ENCODE data around the gene ATP6V1G3.
"Not testable (repeated sequence)": the region's sequence is repeated elsewhere in the genome, so short reads cannot be mapped to it uniquely, and the experiment has no call there.

The ATP6V1G3 gene, protein sequence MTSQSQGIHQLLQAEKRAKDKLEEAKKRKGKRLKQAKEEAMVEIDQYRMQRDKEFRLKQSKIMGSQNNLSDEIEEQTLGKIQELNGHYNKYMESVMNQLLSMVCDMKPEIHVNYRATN

DNA sequence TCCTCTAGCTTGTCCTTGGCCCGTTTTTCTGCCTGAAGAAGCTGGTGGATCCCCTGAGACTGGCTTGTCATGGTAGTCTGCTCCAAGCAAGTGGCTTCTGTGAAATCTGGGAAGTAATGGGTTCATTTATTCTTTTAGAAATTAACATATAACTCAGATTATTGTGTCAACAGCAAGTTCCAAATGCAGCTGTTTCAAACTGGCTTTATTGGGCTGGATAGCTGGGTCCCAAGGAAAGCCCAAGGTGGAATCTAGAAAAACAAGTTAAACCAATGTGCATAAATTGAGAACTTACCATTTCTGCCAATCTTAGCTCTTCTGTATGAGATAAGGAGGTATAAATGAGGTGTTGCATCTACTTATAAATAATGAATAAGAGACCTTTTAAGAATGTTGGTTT is at the start of gene ATP6V1G3:
ATP6V1G3 (minus strand) TSS at position 101 of the 400 bp plus-strand sequence; CDS start at position 71, 30 bp downstream.
- DNase-seq (ENCODE audit: low spot score in 2 of 2) = no peak
- no peaks in the 10 kb centered on the region for H3K4me1 ChIP-seq
- in situ Hi-C loops (cut with MboI; ENCODE audit: low sequenced_read_pairs) = no loop called here
- no peaks in the 10 kb centered on the region for H3K36me3 ChIP-seq (replicated peaks)
- no peak within 1 kb of the TSS for H3K4me3 ChIP-seq
- H3K9me3 ChIP-seq = no peaks in the 10 kb centered on the region
- H3K27me3 ChIP-seq (ENCODE audit: low read depth) = no peaks in the 10 kb centered on the region

DNA sequence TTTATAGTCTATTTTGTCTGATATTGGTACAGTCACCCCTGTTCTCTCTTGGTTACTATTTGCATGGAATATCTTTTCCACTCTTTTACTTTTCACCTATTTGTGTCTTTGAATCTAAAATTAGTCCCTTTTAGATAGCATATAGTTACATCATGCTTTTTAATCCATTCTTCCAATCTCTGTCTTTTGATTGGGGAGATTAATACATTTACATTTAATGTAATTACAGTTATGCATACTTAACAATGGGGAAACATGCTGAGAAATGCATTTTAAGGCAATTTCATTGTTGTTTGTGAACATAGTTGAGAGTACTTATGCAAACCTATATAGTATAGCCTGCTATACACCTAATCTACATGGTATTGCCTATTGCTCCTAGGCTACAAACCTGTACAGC is 48.4 kb upstream of the ATP6V1G3 start:
- in situ Hi-C loops (cut with MboI; ENCODE audit: low sequenced_read_pairs) = no loop called here
- Histone ChIP-seq H3K36me3 (replicated peaks) (no peaks in the 10 kb centered on the region), H3K4me3 (no peak overlapping the region), H3K27me3 (ENCODE audit: low read depth) (no peaks in the 10 kb centered on the region), H3K4me1 (no peaks in the 10 kb centered on the region), H3K9me3 (no peaks in the 10 kb centered on the region)
- DNase-seq (ENCODE audit: low spot score in 2 of 2) = no peak

DNA sequence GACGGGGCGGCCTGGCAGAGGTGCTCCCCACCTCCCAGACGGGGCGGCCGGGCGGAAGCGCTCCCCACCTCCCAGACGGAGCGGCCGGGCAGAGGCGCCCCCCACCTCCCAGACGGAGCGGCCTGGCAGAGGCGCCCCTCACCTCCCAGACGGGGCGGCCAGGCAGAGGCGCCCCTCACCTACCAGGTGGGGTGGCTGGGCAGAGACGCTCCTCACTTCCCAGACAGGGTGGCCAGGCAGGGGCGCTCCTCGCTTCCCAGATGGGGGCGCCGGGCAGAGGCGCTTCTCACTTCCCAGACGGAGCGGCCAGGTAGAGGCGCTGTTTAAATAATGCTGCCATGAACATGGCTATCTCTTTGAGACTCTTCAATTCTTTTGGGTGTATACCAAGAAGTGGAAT is 43.7 kb upstream of the ATP6V1G3 start:
- H3K27me3 ChIP-seq (ENCODE audit: low read depth) = no peaks in the 10 kb centered on the region
- DNase-seq (ENCODE audit: low spot score in 2 of 2) = no peak
- no peak overlapping the region for H3K4me3 ChIP-seq
- in situ Hi-C loops (cut with MboI; ENCODE audit: low sequenced_read_pairs) = no loop called here
- H3K9me3 ChIP-seq = no peaks in the 10 kb centered on the region
- no peaks in the 10 kb centered on the region for H3K36me3 ChIP-seq (replicated peaks)
- H3K4me1 ChIP-seq = no peaks in the 10 kb centered on the region

DNA sequence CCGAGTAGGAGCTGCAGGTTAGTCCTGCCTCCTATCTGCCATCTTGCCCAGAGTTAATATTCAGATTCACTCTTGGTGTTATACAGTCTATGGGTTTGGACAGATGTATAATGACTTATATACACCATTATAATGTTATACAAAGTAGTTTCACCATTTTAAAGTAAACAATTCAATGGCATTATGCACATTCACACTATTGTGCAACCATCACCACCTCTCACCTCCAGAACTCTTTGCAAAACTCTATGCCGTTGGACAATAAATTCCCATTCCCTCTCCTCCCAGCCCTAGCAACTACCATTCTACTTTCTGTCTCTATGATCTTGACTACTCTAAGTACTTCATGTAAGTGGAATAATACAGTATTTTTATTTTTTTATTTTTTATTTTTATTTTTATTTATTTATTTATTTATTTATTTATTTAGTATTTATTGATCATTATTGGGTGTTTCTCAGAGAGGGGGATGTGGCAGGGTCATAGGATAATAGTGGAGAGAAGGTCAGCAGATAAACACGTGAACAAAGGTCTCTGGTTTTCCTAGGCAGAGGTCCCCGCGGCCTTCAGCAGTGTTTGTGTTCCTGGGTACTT is 42.8 kb upstream of the ATP6V1G3 start:
- DNase-seq (ENCODE audit: low spot score in 2 of 2); in situ Hi-C loops (cut with MboI; ENCODE audit: low sequenced_read_pairs); H3K4me1 ChIP-seq; H3K9me3 ChIP-seq; H3K27me3 ChIP-seq (ENCODE audit: low read depth); H3K4me3 ChIP-seq; H3K36me3 ChIP-seq (replicated peaks): not testable (repeated sequence)

DNA sequence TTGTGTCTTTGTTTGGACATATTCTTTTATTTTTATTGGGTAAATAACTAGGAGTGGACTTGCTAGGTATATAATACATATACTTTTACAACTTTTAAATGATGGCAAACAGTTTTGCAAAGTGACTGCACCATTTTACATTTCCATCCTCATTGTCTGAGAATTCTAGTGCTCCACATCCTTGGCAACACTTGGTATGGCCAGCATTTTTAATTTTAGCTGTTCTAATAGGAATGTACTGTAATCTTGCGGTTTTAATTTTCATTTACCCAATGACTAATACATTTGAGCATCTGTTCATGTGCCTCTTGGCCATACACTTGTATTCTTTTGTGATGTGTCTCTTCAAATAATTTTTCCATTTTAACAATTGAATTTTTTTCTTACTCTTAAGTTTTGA is 37.0 kb upstream of the ATP6V1G3 start:
- no peak for DNase-seq (ENCODE audit: low spot score in 2 of 2)
- in situ Hi-C loops (cut with MboI; ENCODE audit: low sequenced_read_pairs) = no loop called here
- Histone ChIP-seq H3K9me3 (no peaks in the 10 kb centered on the region), H3K36me3 (replicated peaks) (no peaks in the 10 kb centered on the region), H3K4me1 (no peaks in the 10 kb centered on the region), H3K4me3 (no peak overlapping the region), H3K27me3 (ENCODE audit: low read depth) (no peaks in the 10 kb centered on the region)

DNA sequence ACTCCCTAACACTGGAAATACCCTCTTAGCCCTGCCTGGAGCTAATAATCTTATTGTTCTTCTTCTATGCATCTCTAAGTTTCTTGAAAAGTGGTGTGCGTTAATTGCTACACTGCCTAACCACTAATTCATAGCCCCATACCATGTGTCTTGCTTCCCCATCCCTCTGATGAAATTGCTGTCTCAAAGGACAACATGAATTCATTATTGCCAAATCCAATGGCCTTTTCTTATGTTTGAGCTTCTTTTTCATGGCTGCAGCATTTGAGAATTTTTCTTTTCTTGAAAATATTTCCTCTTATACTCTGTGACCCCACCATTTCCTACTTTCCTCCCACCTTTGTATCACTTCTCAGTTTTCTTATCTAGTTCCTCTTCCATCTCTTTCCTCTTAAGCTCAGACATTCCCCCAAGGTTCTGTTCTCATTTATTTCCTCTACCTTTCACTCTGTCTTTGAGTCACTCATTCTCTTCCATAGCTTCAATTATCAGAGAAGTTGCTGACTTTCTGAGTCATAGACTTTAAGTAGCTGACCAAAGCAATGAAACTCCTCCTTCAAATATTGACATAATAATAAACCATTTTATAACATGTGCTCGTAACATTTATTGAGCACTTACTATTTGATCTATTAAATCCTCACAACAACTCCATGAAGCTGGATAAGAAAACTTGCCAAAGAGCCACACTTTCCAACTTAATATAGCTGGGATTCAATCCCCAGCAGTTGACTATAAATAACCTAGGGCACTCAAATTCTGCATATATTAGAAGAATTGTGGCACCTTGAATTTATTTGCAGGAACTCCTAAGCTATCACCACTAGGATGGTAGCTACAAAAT is 35.5 kb upstream of the ATP6V1G3 start:
- no peak for DNase-seq (ENCODE audit: low spot score in 2 of 2)
- H3K9me3 ChIP-seq = no peaks in the 10 kb centered on the region
- no peaks in the 10 kb centered on the region for H3K4me1 ChIP-seq
- in situ Hi-C loops (cut with MboI; ENCODE audit: low sequenced_read_pairs) = no loop called here
- H3K36me3 ChIP-seq (replicated peaks) = no peaks in the 10 kb centered on the region
- no peaks in the 10 kb centered on the region for H3K27me3 ChIP-seq (ENCODE audit: low read depth)
- no peak overlapping the region for H3K4me3 ChIP-seq

DNA sequence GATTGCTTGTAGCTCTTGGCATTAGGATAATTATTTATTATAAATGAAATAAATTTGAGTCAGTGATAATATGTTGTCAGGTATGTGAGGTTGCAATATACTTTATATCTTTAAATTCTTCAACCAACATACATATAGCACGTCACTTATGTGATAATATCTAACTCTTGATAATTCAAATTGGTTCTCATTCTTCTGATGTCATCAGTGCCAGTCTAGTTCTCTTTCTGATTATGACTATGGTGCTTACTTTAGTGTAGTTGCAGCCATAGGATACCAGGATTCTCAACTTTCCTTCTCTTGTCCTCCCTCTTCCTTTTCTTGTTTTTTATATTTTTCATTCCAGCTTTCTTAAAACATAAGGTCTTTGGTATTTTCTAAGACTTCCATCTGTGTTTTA is 34.8 kb upstream of the ATP6V1G3 start:
- Histone ChIP-seq H3K4me1 (no peaks in the 10 kb centered on the region), H3K36me3 (replicated peaks) (no peaks in the 10 kb centered on the region), H3K27me3 (ENCODE audit: low read depth) (no peaks in the 10 kb centered on the region), H3K4me3 (no peak overlapping the region), H3K9me3 (no peaks in the 10 kb centered on the region)
- no peak for DNase-seq (ENCODE audit: low spot score in 2 of 2)
- in situ Hi-C loops (cut with MboI; ENCODE audit: low sequenced_read_pairs) = no loop called here

DNA sequence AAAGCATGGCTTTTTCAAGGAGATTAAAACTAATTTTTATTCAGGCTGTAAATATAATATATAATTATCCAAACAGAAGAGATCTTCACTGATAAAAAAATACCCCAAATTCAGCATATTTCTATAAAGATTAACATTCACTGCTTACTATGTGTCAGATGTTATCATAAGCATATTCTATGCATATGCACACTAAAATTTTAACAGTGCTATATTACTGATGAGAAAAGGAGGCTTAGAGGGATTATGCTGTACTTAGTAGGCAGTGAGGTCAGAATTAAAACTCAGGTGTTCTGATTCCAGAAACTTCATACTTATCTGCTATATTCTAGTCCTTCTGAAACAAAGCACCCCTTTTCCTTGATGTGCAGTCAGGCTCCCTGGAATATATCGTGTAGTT is 33.8 kb upstream of the ATP6V1G3 start:
- Histone ChIP-seq H3K27me3 (ENCODE audit: low read depth) (no peaks in the 10 kb centered on the region), H3K9me3 (no peaks in the 10 kb centered on the region), H3K4me3 (no peak overlapping the region), H3K36me3 (replicated peaks) (no peaks in the 10 kb centered on the region), H3K4me1 (no peaks in the 10 kb centered on the region)
- in situ Hi-C loops (cut with MboI; ENCODE audit: low sequenced_read_pairs) = no loop called here
- DNase-seq (ENCODE audit: low spot score in 2 of 2) = no peak

DNA sequence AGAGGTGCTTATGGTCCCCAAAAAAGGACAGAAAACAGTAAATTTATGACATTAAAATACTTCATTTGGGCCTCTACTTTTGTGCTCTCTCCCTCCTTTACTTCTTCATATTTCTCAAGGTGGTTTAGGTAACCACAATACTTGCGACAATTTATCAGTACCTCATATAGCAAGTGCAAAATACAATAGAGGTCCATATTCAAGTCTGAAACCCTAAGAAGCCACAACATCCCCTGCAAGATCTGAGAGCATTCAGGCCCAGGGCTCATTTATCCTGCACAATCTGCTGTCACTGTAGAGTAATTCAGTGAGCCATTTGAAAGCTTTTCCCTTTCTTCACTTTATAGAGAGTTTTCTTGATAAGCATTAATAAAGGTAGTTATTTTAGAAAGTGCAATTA is 24.2 kb upstream of the ATP6V1G3 start:
- H3K27me3 ChIP-seq (ENCODE audit: low read depth) = no peaks in the 10 kb centered on the region
- no peak overlapping the region for H3K4me3 ChIP-seq
- no peaks in the 10 kb centered on the region for H3K9me3 ChIP-seq
- in situ Hi-C loops (cut with MboI; ENCODE audit: low sequenced_read_pairs) = no loop called here
- no peaks in the 10 kb centered on the region for H3K36me3 ChIP-seq (replicated peaks)
- H3K4me1 ChIP-seq = no peaks in the 10 kb centered on the region; the same call in 1 of the 2 replicates
- DNase-seq (ENCODE audit: low spot score in 2 of 2) = no peak

DNA sequence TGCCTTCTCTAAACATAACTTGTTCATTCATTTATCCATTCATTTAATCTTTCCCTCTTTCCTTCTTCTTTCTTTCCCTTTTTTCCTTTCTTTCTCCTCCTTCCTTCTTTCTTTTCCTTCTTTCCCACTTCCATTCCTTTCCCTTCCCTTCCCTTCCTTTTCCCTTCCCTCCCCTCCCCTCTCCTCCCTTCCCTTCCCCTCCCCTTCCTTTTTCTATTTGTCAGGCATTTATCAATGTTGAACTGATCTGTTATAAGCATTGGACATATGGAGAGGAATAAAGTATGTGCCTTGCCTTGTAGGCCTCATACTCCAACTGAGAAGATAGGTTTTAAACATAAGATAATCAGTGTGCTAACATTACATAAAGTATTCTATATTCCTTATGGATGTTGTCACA is 23.7 kb upstream of the ATP6V1G3 start:
- H3K4me3 ChIP-seq = no peak overlapping the region
- no peaks in the 10 kb centered on the region for H3K27me3 ChIP-seq (ENCODE audit: low read depth)
- DNase-seq (ENCODE audit: low spot score in 2 of 2) = no peak
- H3K9me3 ChIP-seq = no peaks in the 10 kb centered on the region
- no peaks in the 10 kb centered on the region; the same call in 1 of the 2 replicates for H3K4me1 ChIP-seq
- in situ Hi-C loops (cut with MboI; ENCODE audit: low sequenced_read_pairs) = no loop called here
- no peaks in the 10 kb centered on the region for H3K36me3 ChIP-seq (replicated peaks)

DNA sequence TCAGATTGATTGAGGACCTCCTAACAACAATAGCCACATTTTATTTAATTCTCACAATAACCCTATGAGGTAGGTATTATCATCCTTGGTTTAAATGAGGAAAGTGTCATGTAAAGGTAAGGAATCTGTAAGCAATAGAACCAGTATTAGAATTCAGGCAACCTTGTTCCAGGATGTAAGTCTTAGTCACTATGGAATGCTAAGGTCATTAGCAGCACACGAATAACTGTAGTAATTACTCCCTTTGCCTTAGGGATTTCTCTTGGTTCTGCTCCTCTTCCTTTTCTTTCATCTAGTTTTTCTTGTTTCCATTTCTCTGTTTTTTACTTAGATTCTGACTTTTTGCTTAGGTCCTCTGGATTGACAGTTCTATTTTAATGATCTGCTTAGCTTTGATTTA is 23.1 kb upstream of the ATP6V1G3 start:
- Histone ChIP-seq H3K4me1 (no peaks in the 10 kb centered on the region; the same call in 1 of the 2 replicates), H3K27me3 (ENCODE audit: low read depth) (no peaks in the 10 kb centered on the region), H3K9me3 (no peaks in the 10 kb centered on the region), H3K36me3 (replicated peaks) (no peaks in the 10 kb centered on the region), H3K4me3 (no peak overlapping the region)
- no peak for DNase-seq (ENCODE audit: low spot score in 2 of 2)
- in situ Hi-C loops (cut with MboI; ENCODE audit: low sequenced_read_pairs) = no loop called here

DNA sequence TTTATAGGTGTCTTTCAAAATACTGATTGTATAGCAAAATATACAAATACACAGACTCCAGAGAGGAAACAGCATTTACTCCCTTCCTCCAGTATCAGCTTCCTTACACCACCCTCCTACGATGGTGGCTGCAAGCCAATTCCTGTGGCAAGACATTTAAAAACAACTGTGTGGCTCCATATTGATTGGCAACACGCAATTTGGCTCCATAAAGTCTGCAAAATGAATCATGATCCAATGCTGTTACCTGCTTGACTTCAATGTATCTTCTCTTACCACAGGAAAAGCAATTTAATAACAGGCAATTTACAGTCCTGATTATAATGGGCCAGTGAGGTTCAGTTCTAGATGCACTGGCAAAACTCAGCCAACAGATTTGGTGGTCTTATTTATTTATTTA is 19.7 kb upstream of the ATP6V1G3 start:
- Histone ChIP-seq H3K4me3 (no peak overlapping the region), H3K27me3 (ENCODE audit: low read depth) (no peaks in the 10 kb centered on the region), H3K4me1 (no peaks in the 10 kb centered on the region; the same call in 1 of the 2 replicates), H3K9me3 (no peaks in the 10 kb centered on the region), H3K36me3 (replicated peaks) (no peaks in the 10 kb centered on the region)
- in situ Hi-C loops (cut with MboI; ENCODE audit: low sequenced_read_pairs) = no loop called here
- DNase-seq (ENCODE audit: low spot score in 2 of 2) = no peak

DNA sequence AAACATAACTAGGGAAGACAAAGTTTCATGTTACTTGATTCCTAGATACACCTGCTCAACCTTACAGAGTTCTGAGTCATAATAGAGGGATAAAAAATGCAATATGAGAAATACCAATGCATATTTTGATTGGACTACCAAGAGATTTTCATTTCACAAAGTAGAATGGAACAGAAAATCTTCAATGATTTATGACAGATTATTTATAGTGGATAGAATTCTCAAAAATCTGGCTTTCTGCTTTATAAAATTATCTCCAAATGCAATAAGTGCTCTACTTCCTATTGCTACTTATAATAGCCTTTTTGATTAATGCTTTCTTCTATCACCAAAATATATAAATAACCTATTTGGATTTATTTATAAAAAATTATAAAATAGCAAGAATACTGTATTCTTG is 18.9 kb upstream of the ATP6V1G3 start:
- no peaks in the 10 kb centered on the region for H3K9me3 ChIP-seq
- in situ Hi-C loops (cut with MboI; ENCODE audit: low sequenced_read_pairs) = no loop called here
- DNase-seq (ENCODE audit: low spot score in 2 of 2) = no peak
- H3K27me3 ChIP-seq (ENCODE audit: low read depth) = no peaks in the 10 kb centered on the region
- no peaks in the 10 kb centered on the region; the same call in 1 of the 2 replicates for H3K4me1 ChIP-seq
- H3K4me3 ChIP-seq = no peak overlapping the region
- no peaks in the 10 kb centered on the region for H3K36me3 ChIP-seq (replicated peaks)

DNA sequence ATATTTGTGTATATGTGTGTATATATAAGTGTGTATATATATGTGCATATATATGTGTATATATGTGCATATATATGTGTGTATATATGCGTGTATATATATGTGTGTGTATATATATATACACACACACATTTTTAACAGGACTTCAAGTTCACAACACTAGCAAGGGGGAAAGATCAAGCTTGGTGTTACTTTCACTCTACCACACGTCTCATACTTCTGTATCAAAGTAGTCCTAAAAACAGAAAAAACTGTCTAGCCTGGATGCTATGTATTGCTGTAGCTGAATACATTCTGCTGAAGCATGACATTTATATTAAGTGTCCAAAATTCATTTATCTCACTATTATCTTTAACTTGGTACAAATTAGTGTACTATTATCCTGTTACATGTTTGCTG is 17.9 kb upstream of the ATP6V1G3 start:
- Histone ChIP-seq H3K4me1 (no peaks in the 10 kb centered on the region; the same call in 1 of the 2 replicates), H3K9me3 (no peaks in the 10 kb centered on the region), H3K4me3 (no peak overlapping the region), H3K36me3 (replicated peaks) (no peaks in the 10 kb centered on the region), H3K27me3 (ENCODE audit: low read depth) (no peaks in the 10 kb centered on the region)
- in situ Hi-C loops (cut with MboI; ENCODE audit: low sequenced_read_pairs) = no loop called here
- DNase-seq (ENCODE audit: low spot score in 2 of 2) = no peak

Measured in HAP-1 (cell line).